HG03571 (cell line): ENCODE data around the gene CAP2.
"Not testable (repeated sequence)": the region's sequence is repeated elsewhere in the genome, so short reads cannot be mapped to it uniquely, and the experiment has no call there.

Source experiments
- ATAC-seq: cut with Tn5 transposase; IDR thresholded peaks from one replicate; pipeline ENCODE4 v1.9.1; 2021; ENCODE audit not compliant: unreplicated experiment

CAP2 gene

DNA sequence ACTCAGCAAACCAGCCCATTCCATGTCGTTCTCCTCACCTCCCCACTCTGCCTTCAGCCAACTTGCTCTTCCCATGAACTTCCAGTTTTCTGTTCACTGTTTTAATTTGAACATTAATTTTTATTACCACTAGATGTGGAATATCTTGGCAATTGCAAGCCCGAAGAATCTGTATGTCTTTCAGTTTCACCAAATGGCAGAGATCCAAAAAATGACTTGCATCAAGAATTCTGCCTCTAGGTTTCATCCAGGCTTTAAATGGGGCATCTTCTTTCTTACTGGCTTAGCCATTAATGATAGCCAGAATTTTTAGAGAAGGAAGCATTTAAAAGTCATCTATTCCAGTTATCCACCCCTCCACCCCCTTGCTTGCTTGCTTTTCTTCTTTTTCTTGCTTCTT is 39.0 kb downstream of the CAP2 start:
- no peak for ATAC-seq

DNA sequence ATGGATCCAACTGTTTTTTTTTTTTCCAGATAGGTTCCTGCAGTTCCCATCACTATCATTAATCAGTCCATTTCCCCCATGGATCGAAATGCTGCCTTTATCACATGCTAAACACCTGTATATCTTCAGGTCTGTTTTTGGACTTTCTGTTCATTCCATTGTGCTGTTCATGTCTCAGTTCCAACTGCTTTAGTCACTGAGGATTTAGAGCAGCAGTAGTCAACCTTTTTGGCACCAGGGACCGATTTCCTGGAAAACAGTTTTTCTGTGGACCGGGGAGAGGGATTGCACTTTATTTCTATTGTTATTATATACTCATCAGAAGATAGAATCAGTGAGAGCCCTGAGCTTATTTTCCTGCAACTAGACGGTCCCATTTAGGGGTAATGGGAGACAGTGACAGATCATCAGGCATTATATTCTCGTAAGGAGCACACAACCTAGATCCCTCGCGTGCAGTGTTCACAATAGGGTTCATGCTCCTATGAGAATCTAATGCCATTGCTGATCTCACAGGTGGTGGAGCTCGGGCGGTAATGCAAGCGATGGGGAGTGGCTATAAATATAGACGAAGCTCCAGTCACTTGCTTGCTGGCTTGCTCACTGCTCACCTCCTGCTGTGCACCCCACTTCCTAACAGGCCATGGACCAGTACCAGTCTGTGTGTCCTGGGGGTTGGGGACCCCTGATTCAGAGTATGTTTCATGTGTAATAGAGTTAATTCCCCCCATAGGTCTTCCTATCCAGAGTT is 46.0 kb downstream of the CAP2 start:
- ATAC-seq, result no peak

DNA sequence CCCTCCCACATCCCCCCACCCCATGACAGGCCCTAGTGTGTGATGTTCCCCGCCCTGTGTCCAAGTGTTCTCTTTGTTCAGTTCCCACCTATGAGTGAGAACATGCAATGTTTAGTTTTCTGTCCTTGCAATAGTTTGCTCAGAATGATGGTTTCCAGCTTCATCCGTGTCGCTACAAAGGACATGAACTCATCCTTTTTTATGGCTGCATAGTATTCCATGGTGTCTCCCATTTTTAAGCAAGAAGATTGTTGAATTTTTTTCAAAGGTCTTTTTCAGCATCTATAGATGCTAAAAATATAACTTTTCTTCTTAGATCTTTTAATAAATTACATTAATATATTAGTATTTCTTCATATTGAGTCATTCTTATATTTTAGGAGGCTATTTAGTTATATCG is 47.4 kb downstream of the CAP2 start:
- ATAC-seq, result not testable (repeated sequence)

DNA sequence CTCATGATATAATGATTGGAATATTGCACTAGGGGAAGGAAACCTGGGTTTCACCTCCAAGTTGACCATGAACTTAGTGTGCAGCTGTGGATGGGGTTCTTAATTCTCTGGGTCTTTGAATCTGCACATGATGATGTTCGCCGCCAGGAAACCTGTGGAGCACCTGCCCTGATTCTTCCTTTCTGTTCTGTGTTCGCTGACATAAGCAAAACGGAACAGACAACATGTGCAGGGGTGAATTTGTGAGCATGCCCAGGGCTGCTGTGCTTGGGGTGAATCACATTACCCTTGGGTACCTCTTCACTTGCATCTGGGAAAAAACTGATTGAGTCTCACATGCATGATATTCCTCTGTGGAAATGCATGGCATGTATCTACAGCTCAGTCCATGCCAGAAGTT is 48.8 kb downstream of the CAP2 start:
- ATAC-seq, result no peak

DNA sequence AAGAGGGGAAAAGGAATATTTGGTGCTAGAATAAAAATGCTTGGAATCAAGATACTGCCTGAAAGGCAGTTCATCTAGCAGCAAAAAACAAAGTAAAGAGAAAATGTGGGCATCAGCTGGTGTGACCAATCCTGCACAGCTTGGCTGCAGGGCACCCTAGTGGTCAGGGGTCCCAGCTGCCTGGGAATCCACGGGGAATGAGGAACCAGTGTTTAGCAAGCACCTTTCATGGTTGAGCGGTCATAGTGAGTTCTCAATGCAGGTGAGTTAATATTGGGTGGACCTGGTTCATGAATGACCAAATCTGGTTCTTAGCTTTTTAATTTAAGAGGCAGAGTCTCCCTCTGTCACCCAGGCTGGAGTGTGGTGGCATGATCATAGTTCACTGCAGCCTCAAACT is 53.3 kb downstream of the CAP2 start:
- no peak for ATAC-seq

DNA sequence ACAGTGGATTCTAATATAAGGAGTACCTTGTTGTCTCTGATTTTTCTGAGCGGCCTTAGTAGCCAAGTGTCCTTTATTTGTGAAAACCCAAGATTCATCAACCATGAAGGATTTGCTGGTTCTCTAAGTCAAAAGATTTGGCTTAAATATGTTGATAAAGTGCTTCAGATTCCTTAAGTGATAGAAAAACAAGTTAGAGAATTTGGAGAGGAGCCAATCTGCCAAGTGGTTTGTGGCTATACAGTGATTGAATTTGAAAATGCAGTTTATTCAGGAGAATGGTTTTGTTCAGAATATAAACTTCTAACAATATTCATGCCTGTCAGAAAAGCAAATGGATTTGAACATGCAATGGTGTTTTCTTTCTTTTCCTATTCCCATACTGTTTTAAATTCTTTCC is 54.8 kb downstream of the CAP2 start:
- ATAC-seq, result no peak

DNA sequence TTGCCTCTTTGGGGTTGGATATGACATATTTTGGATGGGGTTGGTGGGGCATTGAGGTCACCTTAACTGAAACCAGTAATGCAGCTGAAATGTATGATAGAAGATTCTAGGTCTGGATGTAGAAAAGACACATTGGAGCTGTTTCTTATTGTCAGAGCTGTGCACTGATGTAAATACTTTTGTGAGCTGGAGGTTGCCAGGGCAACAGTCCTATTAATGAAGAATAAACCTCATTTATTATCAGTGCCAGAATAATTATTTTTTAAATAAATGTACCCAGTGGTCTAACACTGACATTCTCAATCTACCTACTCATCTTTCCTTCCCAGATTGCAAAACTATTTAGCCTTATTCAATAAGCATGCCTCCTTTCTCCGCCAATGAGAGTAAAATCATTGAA is 57.0 kb downstream of the CAP2 start:
- ATAC-seq, result no peak

DNA sequence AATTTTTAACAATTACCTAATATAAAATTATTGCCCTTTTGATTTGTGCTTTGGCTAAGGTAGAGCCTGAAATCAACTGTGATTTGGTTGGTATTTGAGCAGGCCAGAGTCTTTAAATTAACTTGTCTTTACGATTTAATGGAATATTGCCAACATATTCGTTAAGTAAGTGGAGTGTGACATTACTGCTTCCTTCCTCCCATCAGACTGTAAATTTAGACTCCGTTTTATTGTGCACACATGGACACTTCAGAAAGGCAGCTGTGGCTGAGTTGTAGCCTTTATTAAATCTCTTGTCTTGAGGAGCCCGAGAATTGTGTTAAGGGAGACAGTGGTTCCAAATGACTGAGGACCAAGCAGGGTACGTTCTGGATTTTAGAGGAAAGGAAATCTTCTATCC is 57.4 kb downstream of the CAP2 start:
- no peak for ATAC-seq

DNA sequence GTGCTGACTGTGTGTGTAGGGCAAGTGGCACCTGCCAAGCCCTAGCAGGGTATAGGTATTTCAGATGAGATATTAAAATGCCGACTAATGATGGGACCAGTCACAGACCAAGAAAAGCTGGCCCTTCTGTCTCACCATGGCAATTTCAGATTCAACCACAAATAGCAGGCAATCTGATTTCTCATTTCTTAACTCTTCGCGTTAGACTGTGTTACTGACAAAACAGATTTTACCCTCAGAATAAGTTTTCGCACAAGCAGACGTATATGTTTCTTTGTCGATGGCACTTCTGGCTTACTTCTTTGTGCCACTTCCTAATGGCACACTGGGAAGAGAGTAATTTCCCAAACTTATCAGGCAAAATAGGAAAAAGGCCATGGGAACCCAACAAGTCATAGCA is 58.7 kb downstream of the CAP2 start:
- ATAC-seq, result no peak

DNA sequence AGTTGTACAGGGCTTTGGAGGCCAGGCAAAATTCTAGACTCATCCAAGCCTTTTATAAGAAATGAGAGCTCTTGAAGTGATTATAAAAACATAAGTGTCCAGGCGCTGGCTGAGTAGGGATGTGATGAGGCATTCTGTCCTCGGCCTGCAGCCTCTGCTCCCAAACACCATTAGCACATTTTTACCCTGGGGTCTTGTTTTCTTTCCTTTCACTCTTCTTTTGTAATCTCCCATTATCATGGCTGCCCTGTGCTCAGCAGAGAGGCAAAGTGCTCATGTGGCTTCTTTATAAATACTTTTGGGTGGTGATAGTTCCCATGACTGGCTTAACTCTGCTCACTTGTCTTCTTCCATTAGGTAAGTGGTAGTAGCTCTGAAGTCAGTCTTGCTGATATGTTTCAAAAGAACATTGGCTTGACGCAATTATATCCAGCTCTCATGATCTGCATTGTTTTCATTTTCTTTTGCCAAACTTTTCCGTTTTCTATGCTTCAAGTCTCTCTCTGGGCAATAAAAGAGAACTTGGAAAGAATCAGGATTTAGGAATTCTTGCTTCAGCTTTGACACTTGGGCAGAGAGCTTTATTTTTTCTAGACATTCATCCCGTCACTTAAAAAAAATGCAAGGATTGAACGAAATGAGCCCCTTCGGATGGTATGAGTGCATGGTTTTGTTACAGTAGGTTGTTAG is 61.1 kb downstream of the CAP2 start:
- ATAC-seq, result no peak

DNA sequence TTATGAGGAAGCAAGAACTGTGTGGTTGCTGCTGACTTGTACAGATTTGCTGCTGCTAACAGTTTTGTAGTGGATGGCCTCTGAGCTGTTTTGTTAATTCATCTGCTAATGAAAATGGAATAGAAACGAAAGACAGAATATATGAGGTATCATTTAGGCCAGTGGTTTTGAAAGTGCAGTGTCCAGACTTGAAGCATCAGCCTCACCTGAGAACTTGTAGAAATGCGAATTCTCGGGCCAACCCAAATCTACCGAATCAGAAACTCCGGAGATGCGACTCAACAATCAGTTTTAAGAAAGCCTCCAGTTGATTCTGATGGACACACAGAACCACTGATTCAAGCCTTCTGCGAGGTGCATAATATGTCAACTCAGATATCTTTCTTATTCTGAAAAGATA is 62.5 kb downstream of the CAP2 start:
- no peak for ATAC-seq

DNA sequence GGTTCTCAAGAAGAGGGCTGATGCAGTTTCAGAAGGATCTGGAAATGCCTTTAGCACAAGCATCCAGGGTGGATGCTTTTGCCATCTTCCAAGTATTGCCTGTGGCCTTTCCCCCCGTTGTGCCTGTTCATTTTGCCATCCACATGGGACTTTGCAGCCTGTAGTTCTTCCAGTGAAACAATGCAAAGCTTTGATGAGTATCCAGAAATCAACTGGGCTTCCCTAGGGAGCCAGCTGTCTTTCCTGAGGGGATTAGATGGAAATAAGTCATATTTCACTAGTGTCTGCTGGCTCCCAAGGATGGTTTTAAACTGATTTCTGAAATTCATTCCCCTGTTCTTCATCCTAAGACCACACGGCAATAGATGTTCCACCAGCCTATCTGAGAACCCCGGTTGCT is 63.3 kb downstream of the CAP2 start:
- ATAC-seq, result no peak

DNA sequence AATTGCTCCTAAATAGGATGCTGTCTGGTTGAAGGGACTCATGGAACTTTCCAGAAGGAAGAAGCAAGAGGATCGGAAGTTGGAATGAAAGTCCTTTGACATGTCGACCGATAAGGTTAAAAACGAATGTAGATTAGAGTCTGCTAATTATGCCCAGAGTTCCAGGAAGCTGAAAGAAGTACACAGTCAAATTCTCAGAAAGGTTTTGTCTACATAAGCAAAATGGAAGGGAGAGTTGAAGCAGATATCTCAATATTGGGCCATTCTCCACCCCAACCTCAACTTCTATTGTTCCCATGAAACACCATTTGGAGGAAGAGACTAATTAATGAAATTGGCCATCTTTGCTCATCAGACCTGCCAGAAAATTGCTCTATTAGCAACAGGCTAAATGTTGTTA is 64.0 kb downstream of the CAP2 start:
- ATAC-seq, result no peak

DNA sequence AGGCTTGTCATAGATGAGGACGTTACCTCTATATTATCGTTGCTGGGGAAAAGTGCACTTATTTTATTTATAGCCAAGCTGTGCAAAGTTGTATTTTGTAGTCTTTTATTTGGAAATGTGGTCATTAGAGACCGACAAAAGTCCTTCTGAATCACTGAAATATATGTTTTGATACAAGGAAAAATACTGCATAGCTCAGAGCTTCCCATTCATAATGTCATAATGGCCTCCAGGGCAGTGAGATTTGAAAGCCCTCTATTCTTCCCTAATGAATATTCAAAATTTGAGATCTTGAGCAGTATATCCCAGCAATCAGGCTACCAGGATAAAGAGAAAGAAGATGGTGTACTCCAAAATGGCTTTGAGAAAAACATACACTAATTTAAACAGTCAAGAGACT is 64.6 kb downstream of the CAP2 start:
- no peak for ATAC-seq

DNA sequence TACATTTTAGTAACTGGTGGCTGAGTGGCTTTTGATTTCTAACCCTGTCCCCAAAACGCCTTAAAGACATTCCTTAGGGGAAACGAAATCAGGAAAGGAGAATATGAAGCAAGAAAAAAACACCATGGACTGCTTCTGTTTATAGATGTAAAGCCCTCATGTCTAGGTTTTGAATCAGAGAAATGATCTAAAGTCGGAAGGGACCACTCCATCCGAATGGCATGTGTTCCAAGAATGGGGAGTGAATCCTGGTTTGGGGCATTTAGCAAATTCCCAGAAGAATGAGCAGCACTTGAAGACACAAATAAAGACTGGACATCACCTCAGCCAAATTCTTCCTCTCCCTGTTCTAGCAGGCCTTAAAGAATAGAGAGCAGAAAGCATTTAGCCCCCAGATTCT is 65.6 kb downstream of the CAP2 start:
- ATAC-seq, result no peak

DNA sequence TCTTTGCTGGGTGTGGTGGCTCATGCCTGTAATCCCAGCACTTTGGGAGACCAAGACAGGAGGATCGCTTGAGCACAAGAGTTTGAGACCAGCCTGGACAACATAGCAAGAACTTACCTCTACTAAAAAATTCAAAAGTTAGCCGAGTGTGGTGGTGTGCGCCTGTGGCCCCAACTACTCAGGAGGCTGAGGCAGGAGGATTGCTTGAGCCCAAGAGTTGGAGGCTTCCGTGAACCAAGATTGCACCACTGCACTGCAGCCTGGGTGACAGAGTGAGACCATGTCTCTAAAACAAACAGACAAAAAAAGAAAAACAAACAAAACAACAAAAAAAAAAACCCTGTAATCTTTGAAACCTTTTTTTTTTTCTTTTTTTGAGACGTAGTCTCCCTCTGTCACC is 67.5 kb downstream of the CAP2 start:
- no peak for ATAC-seq

DNA sequence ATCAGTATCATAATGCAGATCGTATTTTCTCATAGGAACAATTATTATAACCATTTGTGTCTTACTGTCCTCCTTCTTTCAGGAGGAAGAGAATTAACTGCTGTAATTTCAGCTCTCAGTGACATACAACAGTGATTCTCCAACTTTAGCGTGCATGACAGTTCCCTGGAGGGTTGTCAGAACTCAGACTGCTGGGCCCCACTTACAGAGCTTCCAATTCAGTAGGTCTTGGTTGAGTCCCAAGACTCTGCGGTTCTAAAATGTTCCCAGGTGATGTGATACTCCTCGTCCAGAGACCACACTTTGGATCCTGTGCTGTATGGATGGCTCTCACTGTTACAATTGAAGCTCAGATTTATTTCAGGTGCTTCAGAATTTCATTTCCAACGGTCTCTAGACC is 72.8 kb downstream of the CAP2 start:
- ATAC-seq, result no peak

DNA sequence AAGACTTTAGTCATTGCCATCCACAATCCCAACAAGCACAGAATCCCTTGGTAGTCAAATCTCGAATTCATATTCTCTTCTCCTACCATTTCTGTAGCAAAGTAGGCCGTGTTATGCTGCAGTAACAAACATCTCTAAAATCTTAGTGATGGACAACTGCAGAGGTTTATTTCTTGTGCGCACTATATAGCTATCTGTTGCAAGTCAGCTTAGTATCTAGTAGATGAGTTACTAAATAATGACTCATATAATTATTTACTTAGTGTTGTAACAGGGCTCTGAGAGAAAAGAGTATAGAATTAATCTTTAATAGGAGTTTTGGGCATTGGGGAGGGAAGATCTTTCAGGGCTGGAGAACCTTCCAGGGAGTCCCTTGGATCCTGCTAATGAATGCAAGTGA is 73.3 kb downstream of the CAP2 start:
- ATAC-seq, result no peak

DNA sequence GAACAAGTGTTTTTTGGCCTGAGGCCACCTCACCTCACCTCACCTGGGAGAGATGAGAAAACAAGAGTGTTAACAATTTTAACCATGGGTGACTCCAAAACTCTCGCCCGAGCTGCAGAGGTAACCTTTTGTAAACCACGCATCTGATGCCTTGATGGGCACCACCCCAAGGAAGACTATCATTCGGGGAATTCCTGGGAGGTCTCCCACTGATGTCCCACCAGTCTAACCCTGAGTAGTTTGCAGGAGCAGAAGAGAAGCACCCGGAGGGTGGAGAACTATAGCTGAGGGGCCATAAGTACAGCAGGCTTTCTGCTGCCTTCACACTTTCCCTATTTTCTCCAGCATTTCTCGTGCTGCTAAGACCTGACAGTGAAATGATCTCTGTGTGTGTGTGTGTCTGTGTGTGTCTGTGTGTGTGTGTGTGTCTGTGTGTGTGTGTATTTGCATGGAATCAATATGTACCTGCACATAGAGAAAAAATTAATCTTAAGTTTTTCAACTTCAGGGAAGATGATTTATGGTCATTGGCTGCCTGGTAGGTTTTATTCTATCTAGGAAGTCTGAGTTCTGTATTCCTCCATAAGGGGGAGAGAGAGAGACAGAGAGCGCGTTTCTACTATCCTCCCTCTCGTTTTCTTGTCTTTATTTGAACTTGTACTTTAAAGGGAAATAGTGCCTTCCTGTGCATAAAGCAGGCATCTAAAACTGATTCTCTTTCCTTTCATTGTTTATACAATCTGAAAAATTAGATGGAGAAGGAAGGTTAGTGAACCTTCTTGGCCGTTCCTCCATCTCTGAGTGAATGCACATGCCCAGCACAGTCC is 75.8 kb downstream of the CAP2 start:
- no peak for ATAC-seq

DNA sequence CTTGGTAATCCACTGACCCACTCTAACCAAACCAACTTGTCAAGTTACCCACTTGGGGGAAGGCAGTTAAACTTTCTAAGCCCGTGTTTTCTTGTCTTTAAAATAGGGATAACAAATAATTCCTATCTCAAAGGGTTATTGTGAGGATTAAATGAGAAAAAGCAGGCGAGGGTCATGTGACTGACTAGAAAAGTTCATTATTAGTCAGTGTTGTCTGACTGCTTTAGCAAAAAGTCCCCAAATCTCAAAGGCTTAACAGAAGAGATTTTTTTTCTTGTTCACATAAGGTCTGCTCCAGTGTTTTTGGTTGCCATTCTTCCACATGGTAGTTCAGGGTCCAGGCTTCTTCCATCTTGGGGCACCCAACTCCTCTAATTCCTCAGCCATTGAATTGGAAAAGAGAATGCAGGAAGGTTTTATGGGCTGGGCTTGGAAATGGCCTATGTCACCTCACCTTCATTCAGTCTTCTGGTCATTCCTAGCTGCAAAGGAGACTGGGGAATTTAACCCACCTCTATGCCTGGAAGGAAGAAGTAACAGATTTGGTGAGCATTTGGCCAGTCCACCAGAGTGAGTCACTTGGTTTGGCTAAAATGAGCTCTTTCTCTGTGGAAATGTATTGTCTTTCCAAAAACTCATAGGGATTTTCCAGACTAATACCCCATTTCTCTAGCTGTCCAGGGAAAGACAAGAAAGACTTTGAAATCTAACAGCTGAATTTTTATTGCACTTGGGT is 77.0 kb downstream of the CAP2 start:
- ATAC-seq, result no peak

DNA sequence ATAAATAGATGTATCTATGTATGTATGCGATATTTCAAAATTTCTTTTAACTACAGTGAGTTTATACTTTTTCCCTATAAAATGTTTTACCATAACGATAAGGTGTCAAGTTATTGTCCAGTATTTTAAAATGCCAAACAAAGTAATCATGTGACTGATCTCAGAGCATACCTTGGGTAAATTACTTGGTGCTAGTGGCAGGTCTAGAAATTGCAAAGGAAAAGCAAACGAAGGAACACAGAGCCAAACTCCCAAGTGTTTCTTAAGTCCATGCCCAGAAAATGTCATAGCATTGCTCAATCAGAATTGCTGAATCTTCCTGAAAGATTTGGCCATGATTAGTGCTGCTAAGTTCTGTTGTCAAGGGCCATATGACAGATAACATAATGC is 77.5 kb downstream of the CAP2 start:
- no peak for ATAC-seq
